ENCODE data around the gene HOMER1.

Gene HOMER1

DNA sequence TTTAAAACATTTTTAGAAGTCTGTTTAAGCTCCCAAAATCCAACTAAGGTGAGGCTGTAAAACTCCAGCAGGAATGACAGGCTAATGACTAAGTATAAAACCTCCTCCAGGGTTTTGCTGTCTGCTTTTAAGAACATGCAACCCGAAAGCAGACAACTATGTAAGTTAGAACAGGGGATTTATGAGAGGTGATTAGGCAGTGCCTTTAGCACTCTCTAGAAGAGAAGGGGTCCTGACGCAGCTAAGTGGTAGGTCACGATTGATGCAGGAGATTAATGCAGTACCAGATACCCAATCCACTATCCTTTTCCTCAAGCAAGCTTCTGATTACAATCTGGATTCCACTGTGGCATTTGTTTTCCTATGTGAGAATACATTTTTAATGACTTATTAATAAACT is 25.9 kb downstream of the HOMER1 start:
- no peak for DNase-seq

DNA sequence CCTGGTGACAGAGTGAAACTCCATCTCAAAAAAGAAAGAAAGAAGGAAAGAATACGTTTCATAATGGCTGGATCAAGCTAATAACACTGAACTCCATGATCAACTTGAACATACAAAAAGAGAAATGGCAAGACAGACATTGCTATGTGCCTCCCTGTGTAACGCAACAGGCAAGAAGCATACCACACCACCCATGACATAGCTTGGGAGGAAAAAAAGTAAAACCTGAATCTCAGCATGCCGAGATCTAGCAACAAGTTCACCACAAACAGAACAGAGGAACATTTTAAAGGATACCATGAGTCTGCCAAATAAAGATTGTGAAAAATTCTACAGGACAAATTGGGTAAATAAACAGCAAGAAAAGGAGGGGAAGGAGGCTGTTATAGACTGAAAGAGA is 26.7 kb downstream of the HOMER1 start:
- DNase-seq, result no peak

DNA sequence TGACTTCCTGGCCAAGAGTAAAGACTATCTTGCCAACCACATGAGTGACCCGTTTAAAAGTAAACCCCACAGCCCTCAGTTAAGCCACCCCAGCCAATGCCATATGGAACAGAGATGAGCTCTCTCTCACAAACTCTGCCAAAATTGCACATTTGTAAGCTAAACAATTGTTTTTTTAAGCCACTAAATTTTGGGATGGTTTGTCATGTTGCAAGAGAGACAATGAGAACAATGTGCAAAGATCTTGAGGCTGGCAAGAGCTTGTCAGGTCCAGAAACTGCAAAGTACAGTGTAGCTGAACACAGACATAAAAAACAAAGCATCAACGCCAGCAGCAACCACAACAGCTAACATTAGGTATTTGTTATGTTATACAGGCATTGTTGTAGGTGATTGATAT is 27.8 kb downstream of the HOMER1 start:
- DNase-seq, result no peak

DNA sequence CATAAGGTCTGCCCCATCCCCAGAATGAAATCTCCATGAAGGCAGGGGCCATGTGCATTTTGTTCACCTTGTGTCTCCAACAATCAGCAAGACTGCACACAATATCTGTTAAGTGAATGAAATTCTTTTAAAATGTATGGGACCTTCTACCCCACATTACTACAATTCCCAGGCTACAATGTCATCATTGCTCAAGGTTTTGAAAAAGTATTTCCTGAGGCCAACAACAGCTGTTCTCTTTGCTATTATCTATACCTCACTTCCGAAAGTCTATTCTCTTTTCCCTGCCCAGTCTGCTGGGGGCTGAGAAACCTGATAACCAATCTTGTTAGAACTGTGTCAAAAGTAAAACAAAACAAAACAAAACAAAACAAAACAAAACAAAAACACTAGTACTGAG is 29.2 kb downstream of the HOMER1 start:
- no peak for DNase-seq

DNA sequence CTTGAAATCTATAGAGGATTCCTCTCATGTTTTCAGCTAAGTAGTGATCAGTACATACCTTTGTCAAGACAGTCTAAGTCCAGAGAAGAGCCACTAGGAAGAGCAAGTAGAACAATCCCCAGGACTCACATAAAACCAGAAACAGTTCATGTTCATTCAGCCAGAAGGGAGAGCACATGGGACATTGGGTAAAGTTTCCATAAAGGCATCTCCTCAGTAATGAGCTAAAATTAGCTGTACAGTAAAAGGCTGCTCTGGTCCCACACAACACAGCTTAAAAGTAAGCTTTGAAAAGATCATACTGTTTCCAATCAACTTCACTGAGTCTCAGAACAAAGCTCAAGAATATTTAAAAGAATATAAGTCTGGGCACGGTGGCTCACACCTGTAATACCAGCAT is 32.4 kb downstream of the HOMER1 start:
- no peak for DNase-seq

DNA sequence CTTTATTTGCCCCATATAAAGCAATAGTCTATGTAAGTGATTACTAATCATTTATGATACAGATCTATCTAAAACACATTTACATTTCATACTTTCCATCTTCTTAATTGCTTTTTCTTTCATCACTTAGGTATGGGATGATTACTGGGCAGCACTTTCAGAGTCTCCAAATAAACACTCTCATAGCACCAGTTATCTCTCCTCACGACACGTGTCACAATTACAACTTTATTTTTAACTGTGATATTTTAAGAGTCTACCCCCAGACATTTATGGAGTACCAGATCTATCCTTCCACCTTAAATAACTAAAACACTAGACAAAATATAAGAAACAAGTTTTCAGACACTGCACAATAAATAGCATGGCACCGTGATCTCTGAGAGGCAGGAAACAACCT is 32.9 kb downstream of the HOMER1 start:
- no peak for DNase-seq

DNA sequence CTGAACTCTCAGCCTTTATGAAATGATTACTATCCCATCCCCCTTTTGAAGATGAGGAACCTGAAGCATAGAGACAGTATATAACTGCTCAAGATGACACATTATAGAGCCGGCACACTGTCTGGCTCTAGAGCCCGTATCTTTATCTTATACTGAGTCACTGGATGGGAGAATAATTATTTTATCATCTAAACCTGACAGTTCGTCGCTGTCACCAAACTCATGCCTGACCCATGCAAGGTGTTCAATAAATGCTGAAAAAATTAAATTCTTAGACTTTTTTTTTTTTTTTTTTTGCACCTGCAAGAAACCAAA is 38.8 kb downstream of the HOMER1 start:
- no peak for DNase-seq

DNA sequence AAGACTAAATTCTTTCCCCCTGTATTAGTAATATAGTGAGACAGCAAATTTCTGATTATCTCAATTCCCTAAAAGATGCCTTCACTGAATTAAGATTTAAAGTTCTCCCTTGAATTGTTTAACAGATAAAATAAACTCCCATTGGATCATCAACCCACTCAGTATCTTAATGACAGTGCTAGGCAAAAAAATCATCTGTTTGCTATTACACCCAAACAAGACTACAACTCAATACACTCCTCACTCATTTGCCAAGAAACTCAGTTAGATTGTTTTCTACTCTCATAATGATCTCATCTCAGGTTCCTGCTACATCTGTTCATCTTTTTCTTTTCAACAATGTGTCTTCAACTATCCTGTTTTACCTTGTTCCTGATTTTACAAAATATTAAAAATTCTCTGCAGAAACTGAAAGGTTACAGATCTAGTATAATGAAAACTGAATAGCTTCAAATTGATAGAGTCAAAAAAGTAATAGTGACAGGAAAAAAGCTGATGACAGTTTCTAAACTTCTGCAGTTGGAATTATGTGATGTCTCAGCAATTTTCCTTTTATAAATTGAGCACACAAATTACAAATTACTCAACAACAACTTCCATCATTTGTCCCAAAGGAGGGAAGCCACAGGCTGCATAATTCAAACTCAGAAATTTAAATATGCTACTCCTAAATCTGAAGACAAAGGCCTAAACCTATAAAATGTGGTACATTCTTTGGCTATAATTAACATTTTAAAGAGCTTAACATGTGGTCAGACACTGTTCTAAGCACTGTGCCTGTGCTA is 39.4 kb downstream of the HOMER1 start:
- no peak for DNase-seq

DNA sequence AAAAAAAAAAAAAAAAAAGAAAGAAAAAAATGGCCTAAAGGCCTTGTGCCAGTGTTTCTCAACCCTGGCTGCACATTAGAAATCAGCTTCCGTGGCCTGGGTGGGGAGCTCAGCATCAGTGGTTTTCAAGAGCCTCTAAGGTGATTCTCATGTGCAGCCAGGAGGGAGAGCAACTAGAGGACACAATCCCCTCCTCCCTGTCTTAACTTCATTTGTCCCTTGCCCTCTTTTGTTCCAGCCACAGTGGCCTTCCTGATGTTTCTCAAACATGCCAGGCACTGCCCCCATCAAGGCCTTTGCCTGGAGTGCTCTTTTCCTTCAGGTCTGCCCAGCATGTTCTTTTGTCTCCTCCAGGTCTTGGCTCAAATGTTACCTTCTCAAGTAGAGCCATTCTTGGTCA is 42.4 kb downstream of the HOMER1 start:
- DNase-seq, result peak; percentile 4

DNA sequence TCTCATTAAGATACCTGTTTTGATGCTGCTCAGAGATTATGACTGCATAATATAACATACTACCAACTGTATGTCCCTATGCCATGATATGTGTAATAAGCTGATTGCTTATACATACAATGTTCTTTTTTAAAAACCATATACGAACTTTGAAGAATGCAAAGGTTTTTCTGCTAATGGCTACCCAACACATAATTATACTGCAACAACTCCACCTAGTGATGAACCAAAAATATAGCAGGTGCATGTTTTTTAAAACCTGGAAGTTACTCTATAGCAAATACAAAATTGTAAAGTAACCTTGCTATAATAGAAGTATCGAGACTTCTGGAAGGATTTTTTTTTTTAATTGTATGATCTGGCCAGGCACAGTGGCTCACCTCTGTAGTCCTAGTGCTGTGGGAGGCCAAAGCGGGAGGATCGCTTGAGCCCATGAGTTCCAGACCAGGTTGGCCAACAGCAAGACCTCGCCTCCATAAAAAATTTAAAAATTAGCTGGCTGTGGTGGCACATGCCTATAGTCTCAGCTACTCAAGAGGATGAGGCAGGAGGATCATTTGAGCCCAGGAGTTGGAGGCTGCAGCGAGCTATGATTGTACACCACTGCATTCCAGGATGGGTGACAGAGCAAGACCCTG is 49.1 kb downstream of the HOMER1 start:
- DNase-seq, result no peak

DNA sequence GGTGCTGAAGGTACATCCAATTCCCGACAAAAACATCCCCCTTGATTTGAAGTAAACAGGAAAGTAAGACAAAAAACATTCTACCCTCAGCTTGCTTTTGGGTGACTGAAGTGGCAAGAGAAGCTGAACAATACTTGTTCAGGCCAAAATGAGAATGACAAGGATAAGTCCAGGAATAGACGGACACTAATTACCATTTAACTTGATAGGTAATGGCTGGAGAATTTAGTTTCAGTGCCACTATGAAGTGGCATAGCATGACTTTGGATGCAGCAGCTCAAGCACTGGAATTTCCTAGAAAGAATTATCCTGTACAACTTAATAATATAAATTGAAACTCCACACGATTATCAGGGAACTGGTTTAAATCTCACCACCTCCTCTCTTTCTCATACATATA is 49.7 kb downstream of the HOMER1 start:
- no peak for DNase-seq

DNA sequence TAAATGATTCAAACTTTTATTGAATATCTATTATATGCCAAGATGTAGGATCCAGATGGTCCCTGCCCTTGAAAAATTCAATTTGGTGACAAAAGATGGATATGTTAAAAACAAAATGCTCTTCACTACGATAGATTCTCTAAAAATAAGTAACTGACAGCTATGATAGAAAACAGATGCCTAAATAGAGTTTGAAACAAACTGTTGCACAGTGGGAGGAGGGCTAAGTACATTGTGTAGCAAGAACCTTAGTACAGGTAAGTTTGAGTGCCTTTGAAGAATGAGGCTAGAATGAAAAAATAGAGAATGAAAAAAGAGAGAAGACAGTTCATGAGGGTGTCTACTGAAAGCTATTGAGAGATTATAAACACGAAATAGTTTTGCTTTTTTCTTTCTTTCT is 54.3 kb downstream of the HOMER1 start:
- DNase-seq, result no peak

DNA sequence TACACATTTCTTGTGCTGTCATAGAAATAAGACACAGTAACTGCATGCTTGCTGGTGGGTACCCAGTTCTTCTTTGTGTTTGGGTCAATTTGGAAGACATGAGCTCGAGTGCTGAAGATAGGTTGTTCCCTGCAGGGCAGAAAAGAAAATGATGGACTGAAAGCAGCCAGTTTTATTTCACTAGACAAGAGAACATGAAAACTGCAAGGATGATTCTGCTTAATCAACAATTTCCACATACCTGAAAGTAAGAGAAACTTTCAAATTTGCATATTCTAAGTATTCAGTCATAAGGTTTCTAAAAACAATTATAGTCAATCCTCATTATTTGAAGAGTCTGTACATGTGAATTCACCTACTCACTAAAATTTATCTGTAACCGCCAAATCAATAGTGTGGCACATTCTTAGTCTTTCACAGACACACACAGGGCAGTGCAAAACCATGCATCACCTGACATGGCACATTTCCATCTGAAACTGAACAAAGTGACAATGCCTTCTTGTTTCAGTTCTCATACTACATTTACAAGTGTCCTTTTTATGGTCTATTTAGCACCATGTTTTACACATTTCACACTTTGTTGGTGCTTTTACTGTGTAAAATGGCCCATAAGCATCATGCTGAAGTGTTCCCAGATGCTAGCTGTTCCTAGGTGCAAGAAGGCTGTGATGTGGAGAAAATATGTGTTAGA is 56.9 kb downstream of the HOMER1 start:
- no peak for DNase-seq

DNA sequence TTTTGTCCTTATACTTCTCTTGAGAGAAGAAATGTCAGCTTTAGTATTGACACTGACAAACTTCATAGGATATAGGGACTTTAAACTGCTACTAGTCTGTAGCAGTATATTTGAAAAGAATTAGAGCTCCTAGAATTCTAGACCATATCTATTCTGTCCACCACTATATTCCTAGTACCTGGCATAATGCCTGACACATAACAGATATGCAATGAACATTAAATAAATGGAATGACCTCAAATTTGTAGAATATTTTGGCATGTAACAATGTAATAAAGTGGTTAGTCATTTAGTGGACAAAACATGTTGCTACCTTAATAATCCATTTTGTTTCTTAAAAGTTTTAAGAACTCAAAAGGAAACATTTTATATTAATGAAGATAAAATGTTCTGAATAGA is 57.5 kb downstream of the HOMER1 start:
- no peak for DNase-seq

DNA sequence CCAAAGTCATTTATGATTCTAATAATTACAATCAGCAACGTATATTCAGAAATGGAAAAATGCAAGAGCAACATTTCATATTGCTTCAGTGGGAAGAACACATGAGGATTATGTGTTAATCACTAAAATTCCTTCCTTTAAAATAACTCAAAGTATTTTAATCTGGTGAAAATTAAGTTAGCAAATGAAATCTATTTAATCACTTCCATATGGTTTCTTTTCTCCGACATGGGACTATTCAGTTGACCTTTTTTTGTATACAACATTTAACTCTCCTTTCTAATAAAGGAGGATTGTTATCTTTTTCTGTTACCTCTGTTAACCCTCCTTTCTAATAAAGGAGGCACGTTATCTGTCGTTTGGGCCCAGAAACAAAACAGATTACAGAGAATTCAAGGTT is 59.9 kb downstream of the HOMER1 start:
- no peak for DNase-seq

DNA sequence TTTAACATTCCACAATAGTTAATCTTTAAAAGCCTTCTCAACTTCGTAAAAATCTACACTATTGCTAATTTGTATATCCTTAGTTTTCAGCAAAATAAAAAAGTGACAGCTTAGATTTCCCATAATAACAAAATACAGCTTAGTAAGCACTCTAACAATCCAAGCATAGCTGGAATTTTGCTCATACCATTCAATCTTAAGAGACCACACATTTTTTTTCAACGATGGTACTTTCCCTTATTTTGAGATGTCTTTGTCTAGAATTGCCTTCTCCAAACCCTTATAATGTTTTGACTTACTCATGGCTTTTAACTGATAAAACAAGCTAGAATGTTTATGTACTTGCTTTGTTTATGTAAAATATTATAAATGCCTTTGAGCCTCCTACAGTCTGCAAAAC is 65.6 kb downstream of the HOMER1 start:
- no peak for DNase-seq

DNA sequence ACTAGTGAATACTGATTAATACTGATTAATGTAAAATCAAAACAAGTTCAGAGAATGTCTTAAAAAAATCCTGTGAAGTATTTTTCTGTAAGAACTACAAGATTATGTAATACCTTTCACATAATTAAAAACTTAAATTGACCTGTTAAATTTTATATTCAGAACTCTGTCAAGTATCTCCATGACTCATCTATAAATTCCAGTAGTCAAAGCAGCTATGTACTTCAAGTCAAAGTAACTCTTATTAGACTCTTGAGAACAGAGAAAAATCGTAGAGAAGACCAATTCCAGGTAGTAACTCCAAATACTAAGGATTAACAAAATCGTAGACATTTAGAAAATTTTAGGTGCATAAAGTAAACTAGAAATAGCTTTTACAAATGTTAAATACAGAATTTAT is 77.1 kb downstream of the HOMER1 start:
- DNase-seq, result no peak

DNA sequence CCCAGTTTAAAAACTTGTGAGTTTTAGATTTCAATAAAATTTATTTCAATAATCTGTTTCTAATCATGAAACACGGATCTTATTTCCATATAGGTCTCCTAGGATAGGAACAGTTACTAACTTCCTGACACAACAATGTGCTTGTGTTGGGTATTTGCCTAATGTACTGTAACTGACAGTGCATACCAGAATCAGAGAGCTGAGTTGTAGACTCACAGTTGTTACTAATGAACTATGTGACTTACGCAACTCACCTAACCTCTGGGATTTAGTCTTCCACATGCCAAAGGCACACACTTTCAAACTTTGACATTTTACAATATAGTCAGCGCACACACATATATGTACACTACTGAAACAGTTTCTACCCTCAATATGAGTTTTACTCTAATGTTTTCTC is 77.7 kb downstream of the HOMER1 start:
- no peak for DNase-seq

DNA sequence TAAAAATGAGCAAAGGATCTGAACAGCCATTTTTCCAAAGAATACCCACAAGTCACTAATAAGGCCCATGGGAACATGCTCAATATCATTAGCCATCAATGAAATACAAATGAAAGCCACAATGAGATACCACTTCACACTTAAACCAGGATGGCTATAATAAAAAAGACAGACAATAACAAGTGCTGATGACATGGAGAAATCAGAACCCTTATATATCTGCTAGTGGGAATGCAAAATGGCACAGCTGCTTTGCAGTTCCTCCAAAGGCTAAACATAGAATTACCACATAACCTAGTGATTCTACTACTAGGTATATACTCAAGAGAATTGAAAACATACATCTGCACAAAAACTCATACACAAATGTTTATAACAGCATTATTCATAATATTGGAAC is 83.7 kb downstream of the HOMER1 start:
- no peak for DNase-seq

DNA sequence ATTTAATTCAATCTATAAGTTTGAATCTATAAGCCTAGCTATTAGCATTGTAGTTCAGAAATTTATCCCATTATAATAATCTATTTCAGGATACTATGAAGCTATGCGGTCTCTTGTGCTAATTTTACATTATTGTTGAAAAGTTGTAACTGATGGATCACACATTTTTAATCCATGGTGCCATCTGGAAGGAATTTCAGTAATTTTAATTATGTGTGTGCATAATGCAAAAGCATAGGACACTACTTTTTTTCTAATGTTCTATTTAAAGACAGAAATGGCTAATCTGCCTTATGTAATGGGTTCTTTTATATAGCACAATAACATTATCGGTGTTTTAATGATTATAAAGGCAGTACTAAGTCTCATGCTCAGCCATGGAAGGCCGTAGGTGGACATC is 90.6 kb downstream of the HOMER1 start:
- no peak for DNase-seq

DNA sequence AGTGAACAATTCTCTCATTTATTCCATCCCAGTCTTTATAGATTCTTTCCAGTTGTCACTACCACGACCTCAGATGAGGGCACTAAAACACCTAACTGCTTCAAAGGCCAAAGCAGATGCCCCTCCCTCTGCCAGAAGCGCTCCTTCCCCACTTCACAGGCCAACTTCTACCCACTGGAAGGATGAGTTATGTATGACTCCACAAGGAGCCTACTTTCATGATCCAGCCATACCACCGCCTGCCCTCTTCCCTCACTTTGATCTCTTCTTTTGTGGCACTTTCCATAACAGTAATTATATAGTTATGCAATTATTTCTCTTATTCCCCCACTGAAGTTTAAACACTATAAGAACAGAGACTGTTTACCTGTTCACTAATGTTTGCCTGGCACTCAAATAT is 93.7 kb downstream of the HOMER1 start:
- DNase-seq, result no peak

DNA sequence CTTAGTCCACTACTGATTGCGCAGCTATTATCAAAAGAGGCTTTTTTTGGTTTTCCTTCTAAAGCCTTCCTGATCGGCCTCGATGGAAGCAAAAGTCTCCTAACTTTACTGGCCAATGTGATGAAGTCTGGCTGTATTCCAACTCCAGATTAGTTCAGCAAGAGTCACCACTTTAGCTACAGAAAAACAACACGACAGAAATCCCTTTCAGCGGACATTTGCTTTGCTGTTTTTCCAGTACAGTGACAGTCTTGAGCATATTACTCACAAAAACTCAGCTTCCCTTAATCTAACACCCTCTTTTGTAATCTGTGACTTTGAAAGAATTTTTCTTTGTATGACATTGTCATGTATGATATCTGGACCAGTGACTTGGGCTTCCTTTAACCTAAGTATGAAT is 95.7 kb downstream of the HOMER1 start:
- DNase-seq, result no peak

DNA sequence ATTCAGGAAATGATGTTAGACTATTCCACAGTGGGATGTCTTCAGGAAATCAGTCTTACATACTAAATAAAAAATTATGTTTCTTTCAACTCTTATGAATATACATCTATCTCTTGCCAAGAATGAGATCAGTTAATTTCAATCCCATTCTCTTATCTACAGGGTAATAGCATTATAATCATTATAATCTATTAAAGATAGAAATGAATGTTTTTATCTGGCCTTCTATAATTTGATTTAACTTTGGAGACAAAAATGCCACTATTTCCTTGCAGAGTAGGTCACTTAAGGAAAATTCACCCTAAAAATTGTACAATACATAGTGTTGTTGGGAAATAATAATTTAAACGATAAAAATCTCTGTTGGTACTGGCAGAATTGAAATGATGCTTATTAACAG is 96.4 kb downstream of the HOMER1 start:
- DNase-seq, result no peak

DNA sequence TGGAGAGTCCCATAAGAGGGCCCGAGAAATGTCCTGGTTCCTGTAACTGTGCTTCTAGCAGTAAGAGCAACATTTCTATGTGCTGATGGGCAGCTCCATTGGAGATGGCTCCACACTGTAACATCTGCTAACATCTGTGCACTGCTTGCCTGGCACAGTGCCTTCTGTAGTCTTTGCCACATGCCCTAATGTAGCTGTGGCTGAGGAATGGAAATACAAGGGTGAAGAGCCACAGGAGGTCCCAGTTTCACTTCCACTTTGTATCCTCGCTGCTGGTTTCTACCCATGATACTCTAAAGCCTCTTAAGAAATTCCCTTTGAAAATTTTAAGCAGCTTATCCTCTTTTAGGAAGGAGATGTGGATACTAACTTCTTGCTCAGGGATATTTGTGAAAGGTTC is 97.4 kb downstream of the HOMER1 start:
- DNase-seq, result no peak

DNA sequence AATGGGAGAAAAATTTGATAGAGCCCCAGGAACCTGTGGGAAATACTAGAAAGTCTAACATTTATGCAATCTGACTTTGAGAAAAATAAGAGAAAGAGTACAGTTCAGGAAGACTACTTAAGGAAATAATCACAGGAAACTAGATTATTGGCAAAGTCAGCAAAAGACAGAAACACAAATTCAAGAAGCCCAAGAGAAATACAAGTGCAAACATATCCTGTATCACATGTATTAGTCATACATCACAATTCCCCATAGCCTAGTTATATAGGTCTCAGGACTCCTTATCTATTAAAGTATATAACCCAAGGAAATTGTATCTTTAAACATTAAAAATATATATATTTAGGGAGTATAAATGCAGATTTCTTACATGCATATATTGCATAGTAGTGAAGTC is 100.8 kb downstream of the HOMER1 start:
- no peak for DNase-seq
